ENCODE measurements around the gene TMEM273.
A peak's percentile ranks its signal among the peaks of the same experiment; 100 is the strongest.
"Not testable (repeated sequence)": the region's sequence is repeated elsewhere in the genome, so short reads cannot be mapped to it uniquely, and the experiment has no call there.

TMEM273 gene

DNA sequence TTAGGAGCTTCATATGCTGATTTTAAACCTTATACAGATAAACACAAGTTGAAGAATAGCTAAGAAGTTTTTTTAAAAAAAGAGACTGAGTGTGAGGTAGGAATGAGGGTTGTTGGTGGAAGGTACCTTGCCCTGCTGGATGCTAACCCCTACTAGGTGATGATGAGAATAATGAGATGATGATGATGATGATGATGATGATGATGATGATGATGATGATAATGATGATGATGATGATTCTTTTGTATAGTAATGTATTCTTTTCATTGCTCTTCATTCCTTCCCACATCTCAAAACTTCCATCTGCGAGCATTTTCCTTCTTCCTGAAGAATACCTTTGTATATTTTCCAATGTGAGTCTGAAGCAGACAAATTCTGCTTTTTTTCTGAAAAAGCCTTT, 14.1 kb upstream of the TMEM273 start:
- no peak for DNase-seq

DNA sequence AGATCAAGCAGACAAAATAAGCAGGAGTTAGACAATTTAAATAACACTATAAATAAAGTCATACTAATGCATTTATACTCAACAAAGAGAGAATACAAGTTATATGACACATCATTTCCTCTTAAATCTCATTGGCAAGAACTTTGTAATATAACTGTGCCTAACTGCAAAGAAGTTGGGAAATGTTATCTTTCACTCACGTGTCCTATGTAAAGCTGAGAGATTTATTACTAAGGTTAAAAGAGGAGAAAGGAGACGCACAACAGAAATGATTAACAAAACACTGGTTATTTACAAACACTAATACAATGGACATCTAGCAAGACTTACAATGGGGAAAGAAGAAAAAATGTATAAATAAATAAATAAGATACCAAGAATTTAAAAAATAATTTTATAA, 12.7 kb upstream of the TMEM273 start:
- DNase-seq = no peak

DNA sequence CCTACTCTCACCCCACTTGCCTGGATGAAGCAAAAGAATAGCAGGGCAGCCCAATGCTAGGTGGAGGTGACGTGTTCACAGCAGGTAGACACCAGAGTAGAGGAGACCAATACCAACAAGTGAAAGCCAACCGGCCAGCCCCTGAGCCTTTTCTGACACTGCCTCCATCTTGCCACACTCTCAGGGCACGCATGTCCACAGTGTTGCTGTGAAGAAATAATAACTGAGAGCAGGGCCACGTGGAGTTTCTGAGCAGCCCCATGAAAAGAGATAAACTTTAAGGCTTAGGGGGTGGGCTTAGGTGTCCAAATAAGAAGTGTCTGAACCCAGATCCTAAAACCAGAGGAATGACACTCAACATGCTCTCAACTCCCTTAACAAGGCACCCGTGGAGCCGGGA, 9.0 kb upstream of the TMEM273 start:
- no peak for DNase-seq

GRCh38 chr10:49195864-49196263, 7.7 kb upstream of the TMEM273 start:
- DNase-seq = not testable (repeated sequence)

GRCh38 chr10:49194212-49194920, 6.2 kb upstream of the TMEM273 start:
- DNase-seq = no peak

DNA sequence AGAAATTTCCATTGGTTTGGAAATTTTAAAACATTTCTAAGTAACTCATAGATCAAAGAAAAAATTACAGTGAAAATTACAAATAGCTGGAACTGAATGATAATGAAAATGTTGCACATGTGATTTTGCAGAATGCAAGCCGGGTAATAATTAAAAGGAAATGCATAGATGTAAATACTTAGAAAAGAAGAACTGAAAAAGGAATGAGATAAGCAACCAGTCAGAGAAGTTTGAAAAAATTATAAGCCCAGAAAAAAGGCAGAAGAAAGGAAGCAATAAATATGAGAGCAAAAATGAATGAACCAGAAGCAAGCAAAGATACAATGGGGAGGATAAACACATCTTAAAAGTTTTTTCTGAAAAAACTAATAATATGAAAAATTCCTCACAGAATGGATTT, 3.2 kb upstream of the TMEM273 start:
- DNase-seq = no peak

DNA sequence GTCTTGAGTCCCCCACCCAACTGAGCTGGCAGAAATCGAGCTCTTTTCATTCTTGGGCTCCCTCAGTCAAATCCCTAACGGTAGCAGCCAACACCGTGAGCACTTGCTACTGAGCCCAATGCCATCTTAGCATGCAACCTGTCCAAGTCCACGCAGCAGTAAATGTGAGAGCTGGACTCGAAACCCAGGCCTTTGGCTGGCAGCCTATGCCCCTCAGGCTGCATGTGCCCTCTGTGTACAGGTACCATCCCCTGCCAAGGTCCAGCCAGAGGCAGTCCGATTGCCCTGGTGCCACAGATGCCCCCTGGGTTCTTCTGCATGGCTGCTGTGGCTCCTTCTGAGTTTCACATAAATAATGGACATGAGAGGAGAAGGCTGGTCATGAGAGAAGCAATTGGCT, 1.2 kb upstream of the TMEM273 start:
- DNase-seq = no peak

DNA sequence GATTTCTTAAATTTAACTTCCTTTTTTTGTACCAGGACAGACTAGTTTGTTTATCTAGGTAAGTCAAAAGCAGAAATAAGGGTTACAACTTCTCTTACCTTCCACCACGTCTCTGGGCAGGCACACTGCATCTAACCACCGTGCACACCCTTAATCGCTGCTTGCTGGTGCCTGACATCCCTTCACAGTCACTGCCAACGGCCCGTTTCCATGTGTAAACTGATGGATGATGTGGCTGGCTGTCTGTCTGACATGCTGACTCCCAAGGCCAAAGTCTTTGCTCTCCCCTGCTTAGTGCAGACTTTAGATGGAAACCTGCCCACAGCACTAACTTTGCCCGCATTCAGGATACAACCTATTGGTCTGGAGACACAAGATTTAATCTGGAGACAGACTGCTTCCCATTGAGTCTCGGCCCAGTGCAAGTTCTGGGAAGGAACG, 1.1 kb downstream of the TMEM273 start:
- no peak for DNase-seq

DNA sequence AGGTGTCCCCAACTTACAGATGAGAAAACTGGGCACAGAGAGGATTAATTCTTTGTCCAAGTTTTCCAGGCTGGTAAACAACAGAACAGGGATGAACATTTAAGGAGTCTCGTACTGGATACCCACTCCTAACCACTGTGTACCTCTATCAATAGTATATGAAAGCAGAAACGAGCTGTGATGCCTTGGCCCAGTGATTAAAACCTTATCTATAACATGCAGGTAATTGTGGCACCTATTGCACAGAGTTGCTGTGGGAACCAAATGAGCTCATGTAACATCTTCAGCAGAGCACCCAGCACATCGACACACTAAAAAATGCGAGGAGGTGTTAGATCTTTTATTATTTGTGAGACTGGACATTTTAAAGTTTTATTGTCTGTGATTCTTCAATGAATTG, 1.6 kb downstream of the TMEM273 start:
- no peak for DNase-seq

- no peak for DNase-seq
Observed at GRCh38 chr10:49185213-49185612, 3.0 kb downstream of the TMEM273 start.

DNA sequence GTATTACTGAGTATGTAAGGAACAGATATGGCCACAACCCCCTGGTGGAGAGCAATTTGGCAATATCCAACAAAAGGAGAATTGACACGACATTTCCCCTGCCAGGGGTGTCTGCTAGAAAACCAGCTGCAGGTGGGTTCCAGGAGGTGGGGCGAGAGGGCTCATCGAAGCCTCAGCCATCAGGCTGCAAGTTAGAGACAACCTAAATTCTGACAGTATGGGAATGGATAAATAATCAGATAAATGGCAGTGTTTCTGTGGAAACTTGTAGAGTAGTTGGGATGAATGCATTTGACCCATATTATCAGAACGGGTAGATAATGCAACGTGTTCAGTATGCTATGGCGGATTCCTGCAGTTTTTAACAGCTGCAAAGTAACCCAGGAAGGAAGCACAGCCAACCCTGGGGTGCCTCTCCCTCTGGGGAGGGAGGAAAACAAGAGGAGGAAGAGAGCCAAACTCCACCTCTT, 3.5 kb downstream of the TMEM273 start:
- DNase-seq = no peak

DNA sequence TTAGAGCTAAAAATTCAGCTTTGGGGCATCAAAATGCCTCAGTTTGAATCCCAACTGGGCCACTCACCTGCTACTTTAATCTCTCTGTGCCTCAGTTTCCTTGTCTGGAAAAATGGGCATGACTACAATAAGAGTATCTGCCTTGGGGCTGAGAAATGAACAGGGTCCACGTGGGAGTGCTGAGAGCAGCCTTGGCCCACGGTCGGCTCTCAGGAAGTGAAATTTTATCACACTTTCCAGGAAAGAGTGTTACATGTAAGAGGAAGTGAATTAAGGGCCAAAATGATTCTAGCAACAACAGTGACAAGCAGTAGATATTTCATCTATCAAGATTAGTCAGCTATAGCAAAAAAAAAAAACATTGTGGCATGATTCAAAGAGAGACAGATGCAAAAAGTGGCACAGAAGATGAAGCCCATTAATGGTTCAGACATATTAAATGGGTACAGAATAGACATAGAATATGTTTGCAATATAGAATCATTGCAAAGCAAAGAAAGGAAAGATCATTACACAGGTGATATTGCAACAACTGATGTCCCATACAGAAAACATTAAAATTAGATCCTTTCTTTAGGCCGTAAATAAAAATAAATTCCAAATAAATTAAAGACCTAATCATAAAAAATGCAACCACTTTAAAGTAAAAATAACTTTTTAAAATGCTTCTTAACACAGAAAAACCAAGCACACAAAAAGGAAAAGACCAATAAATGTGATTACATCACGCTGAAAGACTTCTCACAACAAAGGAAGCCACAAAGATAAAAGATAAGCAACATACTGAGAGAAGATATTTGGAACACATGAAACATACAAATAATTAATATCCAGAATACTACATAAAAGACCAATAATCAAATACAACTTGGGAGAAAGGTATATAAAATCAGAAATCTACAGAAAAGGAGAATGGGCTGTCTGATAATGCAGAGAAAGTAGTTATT, 4.3 kb downstream of the TMEM273 start:
- no peak for DNase-seq

DNA sequence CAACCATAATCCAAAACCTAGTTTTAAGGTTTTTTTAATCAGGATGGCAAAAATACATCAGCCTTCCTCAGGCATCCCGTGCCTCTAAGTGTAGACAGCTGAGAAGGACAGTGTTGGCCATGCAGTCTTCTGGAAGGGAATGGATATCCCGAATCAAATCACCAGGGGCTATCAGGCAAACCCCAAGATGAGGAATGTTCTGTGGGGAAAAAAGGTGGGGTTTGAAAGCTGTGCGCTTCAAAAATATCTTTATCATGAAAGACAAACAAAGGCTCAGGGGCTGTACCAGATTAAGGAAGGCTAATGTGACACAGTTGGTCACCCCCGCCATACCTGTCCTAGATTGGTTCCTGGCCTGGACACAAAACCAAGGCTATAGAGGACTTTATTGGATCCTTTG, 5.4 kb downstream of the TMEM273 start:
- DNase-seq = no peak

DNA sequence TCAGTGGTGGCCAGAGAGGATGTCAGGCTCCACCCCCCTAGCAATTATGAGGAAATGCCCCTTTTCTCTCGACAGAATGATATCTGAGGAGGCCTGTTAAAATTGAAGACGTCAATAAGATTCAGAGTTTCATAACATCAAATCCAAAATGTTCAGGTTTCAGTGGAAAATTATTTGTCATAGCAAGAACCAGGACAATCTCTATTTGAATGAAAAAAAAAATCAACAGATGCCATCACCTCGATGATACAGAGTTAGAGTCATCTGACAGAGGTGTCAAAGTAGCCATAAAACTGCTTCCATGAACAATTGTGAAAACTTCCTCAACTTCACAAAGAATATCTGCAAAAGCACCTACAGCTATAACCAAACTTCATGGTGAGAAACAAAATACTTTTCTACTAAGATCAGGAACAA, 7.7 kb downstream of the TMEM273 start:
- no peak for DNase-seq

DNA sequence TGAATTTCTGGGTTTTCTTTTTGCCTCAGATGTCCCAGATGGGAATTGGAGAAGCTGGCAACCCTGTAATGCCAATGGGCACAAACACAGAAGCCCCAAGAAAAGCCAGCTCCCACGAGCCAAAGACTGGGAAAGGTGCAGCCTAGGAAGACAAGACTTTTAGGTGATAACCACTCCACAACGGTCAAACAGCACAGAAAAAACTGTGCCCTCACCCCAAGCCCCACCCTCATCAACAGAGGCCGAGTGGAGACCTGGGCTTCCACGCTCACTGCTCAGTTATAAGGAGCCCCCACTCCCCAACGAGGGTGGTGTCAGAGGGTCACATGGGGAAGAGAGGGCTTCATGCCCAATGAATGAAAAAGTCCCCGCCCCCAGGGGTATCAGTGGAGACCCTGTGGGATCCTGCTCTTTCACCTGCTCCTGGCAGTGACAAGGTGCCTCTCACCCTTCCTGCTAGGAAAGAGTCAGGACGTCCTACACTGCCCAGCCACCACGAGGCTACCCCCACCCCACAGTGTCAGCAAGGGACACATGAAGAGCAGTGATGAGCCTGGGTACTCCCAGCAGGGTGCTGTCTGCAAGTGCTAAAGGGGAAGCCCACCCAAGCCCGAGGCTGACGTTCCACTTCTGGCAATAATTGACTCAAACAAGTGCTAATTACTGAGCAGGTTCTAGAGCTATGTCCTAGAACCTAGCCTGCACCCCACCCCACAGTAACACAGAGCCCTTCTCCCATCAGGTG, 8.3 kb downstream of the TMEM273 start:
- no peak for DNase-seq

DNA sequence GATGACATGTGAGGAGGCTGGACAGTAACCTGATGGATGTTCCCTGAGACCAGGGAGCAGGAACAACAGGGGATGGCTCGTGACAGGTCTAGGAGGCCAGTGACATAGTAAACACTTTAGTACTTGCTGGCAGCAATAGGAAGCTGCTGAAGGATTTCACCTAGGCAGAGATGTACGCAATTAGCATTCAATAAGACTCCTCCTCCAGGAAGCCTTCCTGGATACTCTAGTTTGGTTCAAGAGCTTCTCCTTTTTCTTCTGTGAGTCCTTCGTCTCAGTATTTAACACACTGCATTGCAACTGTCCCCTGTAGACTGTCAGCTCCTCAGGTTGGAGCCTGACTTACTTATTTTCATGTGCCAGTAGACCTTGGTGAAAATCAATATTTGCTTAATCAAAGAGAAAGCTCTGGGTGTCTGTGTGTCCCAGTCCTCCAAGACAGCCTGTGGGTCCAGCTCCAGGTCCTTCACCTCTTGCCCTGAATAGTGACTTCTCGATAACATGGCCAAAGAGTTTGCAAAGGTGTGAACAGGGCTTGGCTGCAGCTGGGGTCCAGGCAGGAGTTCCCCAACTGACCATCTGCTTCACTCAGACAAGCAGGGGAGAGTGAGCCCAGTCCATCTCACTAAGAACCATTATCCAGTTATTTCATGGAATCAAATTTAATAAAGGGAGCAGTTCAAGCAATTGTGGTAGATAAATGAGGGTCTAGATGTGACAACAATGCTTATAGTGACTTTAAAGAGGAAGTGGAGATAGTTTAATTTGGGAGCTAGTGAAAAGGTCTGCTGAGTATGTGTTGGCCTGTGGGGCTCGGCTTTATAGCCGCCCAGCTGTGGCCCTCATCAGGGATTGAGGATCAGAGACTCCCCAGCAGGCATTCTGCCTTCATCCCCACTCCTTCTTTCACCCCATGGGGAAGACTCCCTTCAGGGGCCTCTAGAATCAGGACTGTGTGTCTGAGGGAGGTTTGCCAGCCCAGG, 9.4 kb downstream of the TMEM273 start:
- no peak for DNase-seq

GRCh38 chr10:49177391-49178355, 10.5 kb downstream of the TMEM273 start:
- peak; percentile 40 for DNase-seq

DNA sequence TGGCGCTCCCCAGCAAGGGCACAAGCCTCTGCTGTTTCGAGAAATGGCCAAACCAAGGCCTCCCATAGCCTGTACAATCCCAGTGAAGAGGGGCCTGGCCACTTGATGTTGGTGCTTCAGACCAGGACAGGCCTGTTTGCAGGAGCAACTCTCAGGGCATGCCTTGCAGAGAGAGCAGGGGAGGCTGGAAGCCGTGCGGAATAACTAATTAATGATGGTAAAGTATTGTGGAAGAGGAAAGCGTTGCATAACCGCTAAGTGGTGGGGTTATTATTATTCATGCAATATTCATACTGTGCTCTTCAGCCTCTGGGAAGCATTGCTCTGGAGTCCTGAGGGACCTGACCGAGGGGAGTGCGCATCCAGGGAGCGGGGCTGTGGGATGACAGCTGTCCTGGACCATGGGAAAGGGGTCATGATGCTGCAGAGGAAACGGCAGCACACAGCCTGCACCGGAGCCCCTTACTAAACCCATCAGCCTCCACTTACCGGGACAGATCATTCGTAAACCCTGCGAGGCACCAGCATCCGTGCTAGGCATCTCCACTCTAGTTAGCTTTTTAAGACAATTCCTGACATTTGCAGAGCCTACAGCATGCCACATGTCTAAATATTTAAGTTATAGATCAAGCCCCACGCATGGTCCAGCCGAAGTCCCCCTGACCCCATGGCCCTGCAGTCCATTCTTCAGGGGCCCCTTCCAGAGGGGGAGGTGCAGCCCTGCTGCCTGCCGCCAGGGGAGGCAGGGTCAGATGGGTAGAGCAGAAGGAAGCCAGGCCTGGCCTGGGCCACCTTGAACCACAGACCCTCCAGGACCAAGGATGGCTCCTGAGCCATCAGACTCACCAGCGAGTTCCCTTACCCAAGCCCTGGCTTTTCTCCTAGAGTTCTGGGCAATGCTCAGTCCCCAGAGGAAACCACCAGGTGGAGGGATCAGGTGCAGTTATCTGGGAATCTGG, 11.6 kb downstream of the TMEM273 start:
- no peak for DNase-seq

GRCh38 chr10:49175587-49176309, 12.4 kb downstream of the TMEM273 start:
- DNase-seq = no peak

All from stimulated activated CD4-positive, alpha-beta T cell treated with anti-CD3 and anti-CD28 coated beads, Interleukin-4, amount 100 ng/mL, for 1 hour (primary cell).